Measurements from ENCODE around the gene INIP. TPM values are rescaled to one million over a fixed set of nuclear protein-coding genes. Genes with fewer than 3 reads are reported as not detected.

INIP gene
- total RNA-seq, 2 experiments from 2014 or later = 36.1 to 38.1 TPM

DNA sequence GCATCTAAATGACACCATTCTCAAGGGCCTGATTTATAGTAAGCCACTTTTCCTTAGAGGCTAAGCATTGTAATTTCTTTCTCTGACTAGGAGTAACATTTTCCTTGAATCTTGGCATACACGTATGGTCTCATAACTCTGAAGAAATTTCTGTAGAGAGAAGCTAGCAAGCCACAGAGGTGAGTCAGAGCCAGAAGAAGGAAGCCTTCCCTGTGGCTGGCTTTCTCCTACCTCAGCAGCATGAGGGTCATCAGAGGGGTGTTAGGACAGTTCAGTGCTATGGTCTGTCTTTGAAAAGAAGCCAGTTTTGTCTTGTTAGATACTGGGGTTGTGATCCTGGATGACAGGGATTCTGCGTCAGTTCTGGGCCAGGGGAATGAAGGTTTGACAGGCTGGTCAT is 35.8 kb upstream of the INIP start:
- no peaks in the 10 kb centered on the region for H3K9me3 Mint-ChIP-seq
- ChIA-PET CTCF (interaction anchor here (0.7 kb wide), 1 partner anchor 537 kb away, joined by 4 read pairs; no protein-coding TSS in a partner anchor), POLR2A (interaction anchor here (1.0 to 5.7 kb wide), 2 partner anchors 15 to 35 kb away, joined by 4 to 49 read pairs; partner anchors contain the start of gene INIP)
- peaks cover 74% of the 10 kb centered on the region for H3K4me1 Mint-ChIP-seq
- peaks cover 12% of the 10 kb centered on the region for H3K27me3 Mint-ChIP-seq
- H3K27ac Mint-ChIP-seq = peak overlapping the region; percentile 27
- DNase-seq = no peak
- no peak overlapping the region for H3K4me3 Mint-ChIP-seq
- peaks cover 8% of the 10 kb centered on the region for H3K36me3 Mint-ChIP-seq (ENCODE audit: low read depth)

DNA sequence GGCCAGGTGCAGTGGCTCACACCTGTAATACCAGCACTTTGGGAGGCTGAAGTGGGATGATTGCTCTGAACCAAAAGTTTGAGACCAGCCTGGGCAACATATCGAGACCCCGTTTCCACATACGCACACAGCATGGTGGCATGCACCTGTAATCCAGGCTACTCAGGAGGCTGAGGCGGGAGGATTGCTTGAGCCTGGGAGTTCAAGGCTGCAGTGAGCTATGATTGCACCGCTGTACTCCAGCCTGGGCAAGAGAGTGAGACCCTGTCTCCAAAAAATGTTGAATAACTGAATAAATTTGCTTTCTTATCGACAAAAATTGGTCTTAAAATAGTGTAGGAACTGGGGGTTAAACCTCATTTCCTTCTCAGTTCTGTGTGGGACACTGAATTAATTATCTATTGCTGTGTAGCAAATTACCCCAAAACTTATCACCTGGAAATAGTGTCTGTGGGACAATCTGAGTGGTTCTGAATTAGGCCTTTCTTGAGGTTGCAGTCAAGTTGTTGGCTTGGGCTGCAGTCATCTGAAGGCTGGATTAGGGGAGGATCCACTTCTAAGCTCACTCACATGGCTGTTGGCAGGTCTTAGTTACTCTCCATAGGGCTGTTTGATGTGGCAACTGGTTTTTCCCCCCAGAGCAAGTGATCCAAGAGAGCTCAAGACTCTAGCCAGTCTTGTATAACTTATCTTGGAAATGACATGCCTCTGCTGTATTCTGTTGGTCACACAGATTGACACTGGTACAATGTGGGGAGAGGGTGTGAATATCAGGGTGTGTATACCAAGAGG is 34.6 kb upstream of the INIP start:
- CTCF ChIA-PET = no interaction called here
- peak overlapping the region; percentile 78 for H3K4me3 Mint-ChIP-seq
- H3K9me3 Mint-ChIP-seq = no peaks in the 10 kb centered on the region
- peaks cover 71% of the 10 kb centered on the region for H3K4me1 Mint-ChIP-seq
- peaks cover 3% of the 10 kb centered on the region for H3K36me3 Mint-ChIP-seq (ENCODE audit: low read depth)
- no peak overlapping the region for H3K27ac Mint-ChIP-seq
- H3K27me3 Mint-ChIP-seq = peaks cover 11% of the 10 kb centered on the region
- POLR2A ChIA-PET = interaction anchor here (1.0 to 5.7 kb wide), 3 partner anchors 16 to 373 kb away, joined by 4 to 49 read pairs (median 11); partner anchors contain the start of genes HSDL2 and INIP
- no peak for DNase-seq

GRCh38 chr9:112751056-112751795 is 33.3 kb upstream of the INIP start:
- Mint-ChIP-seq H3K27me3 (peaks cover 10% of the 10 kb centered on the region), H3K4me1 (peaks cover 66% of the 10 kb centered on the region), H3K4me3 (peak overlapping the region; percentile 78), H3K36me3 (ENCODE audit: low read depth) (peaks cover 2% of the 10 kb centered on the region), H3K9me3 (no peaks in the 10 kb centered on the region), H3K27ac (peak overlapping the region; percentile 65)
- DNase-seq = peak; percentile 68
- ChIA-PET POLR2A (interaction anchor here (1.1 to 5.7 kb wide), 7 partner anchors 14 to 374 kb away, joined by 3 to 49 read pairs (median 4); partner anchors contain the start of genes HSDL2, INIP and KIAA1958), CTCF (interaction anchor here (1.3 kb wide), 1 partner anchor 32 kb away, joined by 4 read pairs; no protein-coding TSS in a partner anchor)

GRCh38 chr9:112750764-112751055 is 32.8 kb upstream of the INIP start:
- peaks cover 8% of the 10 kb centered on the region for H3K27me3 Mint-ChIP-seq
- H3K36me3 Mint-ChIP-seq (ENCODE audit: low read depth) = peaks cover 2% of the 10 kb centered on the region
- ChIA-PET CTCF (interaction anchor here (1.2 to 1.3 kb wide), 2 partner anchors 32 to 33 kb away, joined by 4 read pairs; partner anchors contain the start of gene INIP), POLR2A (interaction anchor here (1.1 to 5.7 kb wide), 7 partner anchors 13 to 374 kb away, joined by 3 to 49 read pairs (median 4); partner anchors contain the start of genes HSDL2, INIP and KIAA1958)
- no peak overlapping the region for H3K27ac Mint-ChIP-seq
- DNase-seq = no peak
- peaks cover 61% of the 10 kb centered on the region for H3K4me1 Mint-ChIP-seq
- H3K9me3 Mint-ChIP-seq = no peaks in the 10 kb centered on the region
- no peak overlapping the region for H3K4me3 Mint-ChIP-seq

- ChIA-PET POLR2A (interaction anchor here (1.2 to 5.7 kb wide), 6 partner anchors 13 to 373 kb away, joined by 3 to 49 read pairs (median 4); partner anchors contain the start of genes HSDL2, INIP and KIAA1958), CTCF (interaction anchor here (1.2 to 1.3 kb wide), 2 partner anchors 31 to 33 kb away, joined by 4 read pairs; partner anchors contain the start of gene INIP)
- peak within 1 kb of the TSS; percentile 72 for H3K27ac Mint-ChIP-seq
- H3K4me1 Mint-ChIP-seq = peaks cover 56% of the 10 kb centered on the region
- H3K9me3 Mint-ChIP-seq = no peaks in the 10 kb centered on the region
- peak within 1 kb of the TSS; percentile 78 for H3K4me3 Mint-ChIP-seq
- H3K27me3 Mint-ChIP-seq = peaks cover 7% of the 10 kb centered on the region
- peak; percentile 83 for DNase-seq
- H3K36me3 Mint-ChIP-seq (ENCODE audit: low read depth) = peaks cover 2% of the 10 kb centered on the region
Observed at GRCh38 chr9:112750016-112750763, 32.3 kb upstream of the INIP start, which contains the start of gene SNX30. Gene SNX30, plus strand, starts transcription at chr9:112750760. Its CDS starts 242 bp downstream, at chr9:112751002.

DNA sequence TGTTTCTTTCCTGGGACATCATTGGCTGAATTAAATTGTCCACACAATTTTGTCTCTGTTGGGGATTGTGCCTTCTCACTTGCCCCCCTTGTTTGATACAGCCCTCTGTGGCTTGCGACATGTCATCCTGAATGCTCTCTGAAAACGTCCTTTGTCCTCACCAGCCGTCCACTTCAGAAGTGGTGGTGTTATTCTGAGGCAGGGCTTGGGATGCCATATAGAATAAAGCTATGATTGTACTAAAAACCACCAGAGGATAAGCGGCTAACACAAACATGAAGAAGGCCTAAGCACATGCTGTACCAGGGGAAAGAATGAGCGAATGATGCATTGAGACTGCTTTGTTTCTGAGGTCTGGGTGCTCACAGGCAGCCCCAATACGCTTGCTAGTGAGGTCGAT is 29.2 kb upstream of the INIP start:
- H3K9me3 Mint-ChIP-seq = no peaks in the 10 kb centered on the region
- peaks cover 2% of the 10 kb centered on the region for H3K36me3 Mint-ChIP-seq (ENCODE audit: low read depth)
- peaks cover 4% of the 10 kb centered on the region for H3K27me3 Mint-ChIP-seq
- DNase-seq = no peak
- ChIA-PET CTCF (interaction anchor here (1.1 kb wide), 1 partner anchor 11 kb away, joined by 3 read pairs; no protein-coding TSS in a partner anchor), POLR2A (no interaction called here)
- H3K4me1 Mint-ChIP-seq = peaks cover 26% of the 10 kb centered on the region
- H3K27ac Mint-ChIP-seq = no peak overlapping the region
- no peak overlapping the region for H3K4me3 Mint-ChIP-seq

DNA sequence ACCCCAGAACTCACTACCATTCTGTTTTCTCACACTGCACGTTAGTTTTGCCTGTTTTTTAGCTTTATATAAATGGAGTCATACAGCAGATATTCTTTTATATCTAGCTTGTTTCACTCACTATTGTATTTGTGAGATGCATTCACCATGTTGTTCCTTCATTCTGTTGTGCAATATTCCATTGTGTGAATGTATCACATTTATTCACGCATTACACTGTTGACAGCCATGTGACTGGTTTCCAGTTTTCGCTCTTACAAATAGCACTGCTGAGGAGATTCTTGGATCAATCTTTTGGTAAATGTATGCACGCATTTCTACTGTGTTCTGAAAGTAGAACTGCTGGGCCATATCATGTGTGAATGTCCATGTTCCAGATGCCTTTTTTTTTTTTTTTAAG is 26.3 kb upstream of the INIP start:
- Mint-ChIP-seq H3K36me3 (ENCODE audit: low read depth) (no peaks in the 10 kb centered on the region), H3K9me3 (peaks cover 2% of the 10 kb centered on the region), H3K4me1 (peaks cover 15% of the 10 kb centered on the region), H3K27ac (no peak overlapping the region), H3K27me3 (no peaks in the 10 kb centered on the region), H3K4me3 (no peak overlapping the region)
- ChIA-PET POLR2A (interaction anchor here (1.2 kb wide), 1 partner anchor 48 kb away, joined by 5 read pairs; no protein-coding TSS in a partner anchor), CTCF (interaction anchor here (0.8 kb wide), 1 partner anchor 26 kb away, joined by 4 read pairs; the partner anchor contains the start of gene INIP)
- no peak for DNase-seq

DNA sequence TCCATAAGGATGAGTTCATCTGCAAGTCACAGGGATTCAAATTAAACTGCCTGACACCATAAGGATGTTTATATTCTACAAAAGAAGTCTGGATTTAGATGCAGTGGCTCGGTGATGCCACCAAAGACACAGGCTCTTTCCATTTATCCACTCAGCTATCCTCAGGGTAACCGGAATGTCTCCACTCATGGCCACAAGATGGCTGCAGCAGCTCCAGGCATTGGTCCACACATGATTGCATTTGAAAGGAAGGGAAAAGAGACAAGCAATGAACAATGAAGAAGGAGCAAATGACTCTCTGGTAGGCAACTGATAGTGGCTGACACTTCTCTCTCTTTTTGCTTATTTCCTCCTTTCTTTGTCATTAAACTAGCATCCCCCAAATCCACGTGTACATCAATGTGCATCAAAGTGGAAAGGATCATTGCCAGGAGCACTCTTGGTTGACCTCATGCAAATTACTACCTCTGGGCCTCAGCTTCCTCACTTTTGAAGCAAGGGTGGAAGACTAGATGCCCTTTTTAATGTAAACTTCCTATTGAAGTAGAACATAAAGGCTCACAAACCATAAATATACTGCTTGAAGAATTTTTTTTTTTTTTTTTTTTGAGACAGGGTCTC is 25.4 kb upstream of the INIP start:
- peaks cover 2% of the 10 kb centered on the region for H3K9me3 Mint-ChIP-seq
- ChIA-PET CTCF (interaction anchor here (0.8 kb wide), 1 partner anchor 25 kb away, joined by 4 read pairs; the partner anchor contains the start of gene INIP), POLR2A (interaction anchor here (1.2 kb wide), 1 partner anchor 49 kb away, joined by 5 read pairs; no protein-coding TSS in a partner anchor)
- H3K36me3 Mint-ChIP-seq (ENCODE audit: low read depth) = no peaks in the 10 kb centered on the region
- peaks cover 15% of the 10 kb centered on the region for H3K4me1 Mint-ChIP-seq
- no peaks in the 10 kb centered on the region for H3K27me3 Mint-ChIP-seq
- DNase-seq = no peak
- H3K4me3 Mint-ChIP-seq = no peak overlapping the region
- no peak overlapping the region for H3K27ac Mint-ChIP-seq

DNA sequence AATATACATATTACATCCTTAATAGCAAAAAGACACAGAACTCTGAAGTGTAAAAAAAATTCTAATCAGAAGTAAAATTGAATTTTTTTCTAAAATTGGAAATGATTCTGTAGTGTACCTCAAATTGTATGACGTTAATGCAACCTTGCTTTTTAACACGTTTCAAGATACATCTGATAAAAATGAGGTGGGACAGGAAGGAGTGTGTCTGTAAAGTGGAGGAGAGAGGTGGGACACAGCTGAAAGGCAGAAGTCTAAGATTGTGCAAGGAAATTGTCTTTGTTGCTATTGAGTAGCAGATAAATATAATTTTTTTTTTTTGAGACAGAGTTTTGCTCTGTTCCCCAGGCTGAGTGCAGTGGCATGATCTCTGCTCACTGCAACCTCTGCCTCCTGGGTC is 17.0 kb upstream of the INIP start:
- Mint-ChIP-seq H3K27ac (no peak overlapping the region), H3K9me3 (no peaks in the 10 kb centered on the region), H3K36me3 (ENCODE audit: low read depth) (no peaks in the 10 kb centered on the region), H3K4me1 (peaks cover 7% of the 10 kb centered on the region), H3K4me3 (no peak overlapping the region), H3K27me3 (no peaks in the 10 kb centered on the region)
- ChIA-PET POLR2A (no interaction called here), CTCF (interaction anchor here (1.3 kb wide), 1 partner anchor 17 kb away, joined by 5 read pairs; the partner anchor contains the start of gene INIP)
- DNase-seq = no peak

DNA sequence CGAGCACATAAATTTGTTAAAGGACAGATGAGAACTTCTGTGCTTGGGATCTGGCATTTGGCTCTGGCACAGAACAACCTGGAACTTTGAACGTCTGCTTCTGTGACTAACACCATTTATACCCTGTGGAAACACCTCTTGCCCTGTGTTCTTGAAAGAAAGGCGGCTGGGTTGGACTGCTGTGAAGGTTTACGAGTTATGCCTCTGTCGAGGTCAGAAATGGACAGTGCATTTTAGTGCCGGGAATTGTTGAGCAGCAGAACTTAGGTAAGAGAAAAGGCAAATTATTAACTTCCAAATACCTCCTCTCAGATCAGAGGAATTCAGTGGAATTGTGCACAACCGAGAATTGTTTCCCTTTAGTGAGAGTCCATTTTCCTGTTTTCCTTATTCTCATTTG is 14.1 kb upstream of the INIP start:
- H3K27me3 Mint-ChIP-seq = no peaks in the 10 kb centered on the region
- CTCF ChIA-PET = interaction anchor here (1.0 kb wide), 1 partner anchor 638 kb away, joined by 3 read pairs; no protein-coding TSS in a partner anchor

GRCh38 chr9:112728401-112728800 is 10.5 kb upstream of the INIP start:
- ChIA-PET POLR2A (no interaction called here), CTCF (no interaction called here)
- no peak for DNase-seq
- Mint-ChIP-seq H3K27ac (no peak overlapping the region), H3K36me3 (ENCODE audit: low read depth) (no peaks in the 10 kb centered on the region), H3K9me3 (no peaks in the 10 kb centered on the region), H3K4me1 (no peaks in the 10 kb centered on the region), H3K27me3 (no peaks in the 10 kb centered on the region), H3K4me3 (no peak overlapping the region)

More for the DNA sequence above, 14.1 kb upstream of the INIP start:
- POLR2A ChIA-PET = no interaction called here
- H3K27ac Mint-ChIP-seq = no peak overlapping the region
- H3K36me3 Mint-ChIP-seq (ENCODE audit: low read depth) = no peaks in the 10 kb centered on the region
- no peaks in the 10 kb centered on the region for H3K9me3 Mint-ChIP-seq
- DNase-seq = no peak
- H3K4me1 Mint-ChIP-seq = peaks cover 7% of the 10 kb centered on the region
- H3K4me3 Mint-ChIP-seq = no peak overlapping the region

GRCh38 chr9:112726428-112726827 is 8.5 kb upstream of the INIP start:
- CTCF ChIA-PET = no interaction called here
- no peaks in the 10 kb centered on the region for H3K4me1 Mint-ChIP-seq
- H3K27ac Mint-ChIP-seq = no peak overlapping the region

More at GRCh38 chr9:112726428-112726827, 8.5 kb upstream of the INIP start:
- no peaks in the 10 kb centered on the region for H3K9me3 Mint-ChIP-seq
- POLR2A ChIA-PET = interaction anchor here (0.9 kb wide), 1 partner anchor 8 kb away, joined by 4 read pairs; the partner anchor contains the start of gene INIP
- H3K27me3 Mint-ChIP-seq = no peaks in the 10 kb centered on the region
- H3K36me3 Mint-ChIP-seq (ENCODE audit: low read depth) = no peaks in the 10 kb centered on the region
- H3K4me3 Mint-ChIP-seq = no peak overlapping the region
- DNase-seq = no peak

Measured in activated CD4-positive, alpha-beta memory T cell treated with anti-CD3 and anti-CD28 coated beads, Interleukin-2, amount 10 ng/mL, durations not matched to agents 7 days and 5 days (primary cell).